Activated naive CD4-positive, alpha-beta T cell treated with anti-CD3 and anti-CD28 coated beads, Interleukin-2, amount 10 ng/mL, durations not matched to agents 7 days and 5 days (primary cell): ENCODE results near the gene OSBPL9.

Experiments used
- CTCF ChIA-PET: fragments of 350-600 bp; sonication (Branson Sonifier 250); formaldehyde crosslinking; loops from one replicate; lab custom pipeline; 2021; ENCODE audit warnings: antibody characterized with exemption; lab: Charles Lee
- DNase-seq: peaks from one replicate; pipeline ENCODE4 v3.0.0-alpha.2; 2020
- H3K27ac Mint-ChIP-seq: one replicate; pipeline ENCODE4 v1.8.0; 2021; ENCODE audit warnings: mild to moderate bottlenecking, moderate library complexity, mixed read lengths
- H3K27me3 Mint-ChIP-seq: one replicate; pipeline ENCODE4 v1.8.0; 2021; ENCODE audit warnings: mild to moderate bottlenecking, mixed read lengths
- H3K36me3 Mint-ChIP-seq: one replicate; pipeline ENCODE4 v1.8.0; 2021; ENCODE audit warnings: mixed read lengths
- H3K4me1 Mint-ChIP-seq: one replicate; pipeline ENCODE4 v1.8.0; 2021; ENCODE audit warnings: mixed read lengths
- H3K4me3 Mint-ChIP-seq: one replicate; pipeline ENCODE4 v1.8.0; 2021; ENCODE audit warnings: mild to moderate bottlenecking, moderate library complexity, mixed read lengths
- H3K9me3 Mint-ChIP-seq: one replicate; pipeline ENCODE4 v1.8.0; 2021; ENCODE audit warnings: mixed read lengths

The OSBPL9 gene

GRCh38 chr1:51708911-51709760, 92.2 kb downstream of the OSBPL9 start:
- H3K9me3 Mint-ChIP-seq = no peaks in the 10 kb centered on the region
- H3K4me3 Mint-ChIP-seq = no peak overlapping the region
- H3K27me3 Mint-ChIP-seq = no peaks in the 10 kb centered on the region
- H3K27ac Mint-ChIP-seq = no peak overlapping the region
- DNase-seq = no peak
- no peaks in the 10 kb centered on the region for H3K4me1 Mint-ChIP-seq
- H3K36me3 Mint-ChIP-seq = no peaks in the 10 kb centered on the region
- CTCF ChIA-PET = no interaction called here

- DNase-seq = no peak
- CTCF ChIA-PET = no interaction called here
Observed at GRCh38 chr1:51709951-51710350, 93.1 kb downstream of the OSBPL9 start.

GRCh38 chr1:51712590-51712989, 95.7 kb downstream of the OSBPL9 start:
- Mint-ChIP-seq H3K36me3 (no peaks in the 10 kb centered on the region), H3K27me3 (no peaks in the 10 kb centered on the region), H3K27ac (no peak overlapping the region), H3K4me1 (no peaks in the 10 kb centered on the region), H3K4me3 (no peak overlapping the region), H3K9me3 (no peaks in the 10 kb centered on the region)
- no peak for DNase-seq
- CTCF ChIA-PET = no interaction called here

More at GRCh38 chr1:51709951-51710350, 93.1 kb downstream of the OSBPL9 start:
- no peak overlapping the region for H3K27ac Mint-ChIP-seq
- no peaks in the 10 kb centered on the region for H3K27me3 Mint-ChIP-seq
- no peaks in the 10 kb centered on the region for H3K9me3 Mint-ChIP-seq
- no peaks in the 10 kb centered on the region for H3K4me1 Mint-ChIP-seq
- no peaks in the 10 kb centered on the region for H3K36me3 Mint-ChIP-seq
- H3K4me3 Mint-ChIP-seq = no peak overlapping the region

- no peak for DNase-seq
- Mint-ChIP-seq H3K4me3 (no peak overlapping the region), H3K4me1 (no peaks in the 10 kb centered on the region), H3K36me3 (no peaks in the 10 kb centered on the region), H3K27ac (no peak overlapping the region), H3K27me3 (no peaks in the 10 kb centered on the region), H3K9me3 (no peaks in the 10 kb centered on the region)
- CTCF ChIA-PET = no interaction called here
Observed at GRCh38 chr1:51714374-51715019, 97.6 kb downstream of the OSBPL9 start.

- no peaks in the 10 kb centered on the region for H3K4me1 Mint-ChIP-seq
- H3K36me3 Mint-ChIP-seq = no peaks in the 10 kb centered on the region
- CTCF ChIA-PET = no interaction called here
- H3K4me3 Mint-ChIP-seq = no peak overlapping the region
- H3K27ac Mint-ChIP-seq = no peak overlapping the region
- no peaks in the 10 kb centered on the region for H3K9me3 Mint-ChIP-seq
- DNase-seq = no peak
- H3K27me3 Mint-ChIP-seq = no peaks in the 10 kb centered on the region
Observed at GRCh38 chr1:51715369-51715768, 98.5 kb downstream of the OSBPL9 start.

- Mint-ChIP-seq H3K27me3 (no peaks in the 10 kb centered on the region), H3K4me3 (no peak overlapping the region), H3K4me1 (no peaks in the 10 kb centered on the region), H3K9me3 (no peaks in the 10 kb centered on the region), H3K36me3 (no peaks in the 10 kb centered on the region), H3K27ac (no peak overlapping the region)
- CTCF ChIA-PET = interaction anchor here (0.6 kb wide), 2 partner anchors 165 to 216 kb away, joined by 3 to 4 read pairs; no protein-coding TSS in a partner anchor
- no peak for DNase-seq
Observed at GRCh38 chr1:51716746-51717145, 99.9 kb downstream of the OSBPL9 start.

GRCh38 chr1:51717842-51718241, 101.0 kb downstream of the OSBPL9 start:
- no peak for DNase-seq
- no peaks in the 10 kb centered on the region for H3K9me3 Mint-ChIP-seq
- CTCF ChIA-PET = no interaction called here
- H3K27ac Mint-ChIP-seq = no peak overlapping the region
- no peaks in the 10 kb centered on the region for H3K4me1 Mint-ChIP-seq
- H3K27me3 Mint-ChIP-seq = no peaks in the 10 kb centered on the region
- H3K36me3 Mint-ChIP-seq = no peaks in the 10 kb centered on the region
- no peak overlapping the region for H3K4me3 Mint-ChIP-seq

- H3K36me3 Mint-ChIP-seq = no peaks in the 10 kb centered on the region
- H3K4me3 Mint-ChIP-seq = no peak overlapping the region
- H3K27me3 Mint-ChIP-seq = no peaks in the 10 kb centered on the region
- DNase-seq = no peak
- CTCF ChIA-PET = no interaction called here
- H3K4me1 Mint-ChIP-seq = no peaks in the 10 kb centered on the region
- H3K27ac Mint-ChIP-seq = no peak overlapping the region
- H3K9me3 Mint-ChIP-seq = no peaks in the 10 kb centered on the region
Observed at GRCh38 chr1:51719146-51719545, 102.3 kb downstream of the OSBPL9 start.

- Mint-ChIP-seq H3K27ac (no peak overlapping the region), H3K4me3 (no peak overlapping the region), H3K4me1 (peaks cover 15% of the 10 kb centered on the region), H3K27me3 (no peaks in the 10 kb centered on the region), H3K36me3 (no peaks in the 10 kb centered on the region), H3K9me3 (no peaks in the 10 kb centered on the region)
- DNase-seq = no peak
- CTCF ChIA-PET = no interaction called here
Observed at GRCh38 chr1:51724797-51725196, 107.9 kb downstream of the OSBPL9 start.

GRCh38 chr1:51726051-51726450, 109.2 kb downstream of the OSBPL9 start:
- Mint-ChIP-seq H3K27me3 (no peaks in the 10 kb centered on the region), H3K4me3 (no peak overlapping the region), H3K4me1 (peaks cover 23% of the 10 kb centered on the region), H3K27ac (no peak overlapping the region), H3K36me3 (no peaks in the 10 kb centered on the region), H3K9me3 (no peaks in the 10 kb centered on the region)
- CTCF ChIA-PET = interaction anchor here (0.8 kb wide), 1 partner anchor 429 kb away, joined by 3 read pairs; no protein-coding TSS in a partner anchor
- no peak for DNase-seq

- CTCF ChIA-PET = interaction anchor here (0.8 kb wide), 1 partner anchor 430 kb away, joined by 3 read pairs; no protein-coding TSS in a partner anchor
- Mint-ChIP-seq H3K36me3 (no peaks in the 10 kb centered on the region), H3K4me3 (no peak overlapping the region)
Observed at GRCh38 chr1:51726544-51727225, 109.8 kb downstream of the OSBPL9 start.

GRCh38 chr1:51727366-51727765, 110.5 kb downstream of the OSBPL9 start:
- Mint-ChIP-seq H3K27me3 (no peaks in the 10 kb centered on the region), H3K4me3 (no peak overlapping the region), H3K27ac (no peak overlapping the region), H3K9me3 (no peaks in the 10 kb centered on the region), H3K36me3 (no peaks in the 10 kb centered on the region), H3K4me1 (peaks cover 27% of the 10 kb centered on the region)
- DNase-seq = no peak
- CTCF ChIA-PET = no interaction called here

More at GRCh38 chr1:51726544-51727225, 109.8 kb downstream of the OSBPL9 start:
- Mint-ChIP-seq H3K27ac (no peak overlapping the region), H3K4me1 (peaks cover 26% of the 10 kb centered on the region), H3K27me3 (no peaks in the 10 kb centered on the region), H3K9me3 (no peaks in the 10 kb centered on the region)
- DNase-seq = no peak

- CTCF ChIA-PET = interaction anchor here (1.9 kb wide), 1 partner anchor 40 kb away, joined by 4 read pairs; no protein-coding TSS in a partner anchor
- H3K27me3 Mint-ChIP-seq = no peaks in the 10 kb centered on the region
- no peak for DNase-seq
- H3K27ac Mint-ChIP-seq = peak overlapping the region; percentile 91
- H3K9me3 Mint-ChIP-seq = no peaks in the 10 kb centered on the region
- peak overlapping the region; percentile 89 for H3K4me3 Mint-ChIP-seq
- H3K4me1 Mint-ChIP-seq = peaks cover 30% of the 10 kb centered on the region
- H3K36me3 Mint-ChIP-seq = no peaks in the 10 kb centered on the region
Observed at GRCh38 chr1:51728611-51729155, 111.8 kb downstream of the OSBPL9 start.
